ENCODE results near the gene STK25.
"Not testable (repeated sequence)": the region's sequence is repeated elsewhere in the genome, so short reads cannot be mapped to it uniquely, and the experiment has no call there.

Gene STK25

GRCh38 chr2:241507430-241508239, 749 bp downstream of the STK25 start:
- no peak for DNase-seq

GRCh38 chr2:241506793-241507429, 1.5 kb downstream of the STK25 start:
- DNase-seq, result no peak

GRCh38 chr2:241506317-241506716, 2.1 kb downstream of the STK25 start:
- DNase-seq, result not testable (repeated sequence)

GRCh38 chr2:241505781-241506201, 2.6 kb downstream of the STK25 start:
- DNase-seq, result no peak

GRCh38 chr2:241505086-241505780, 3.2 kb downstream of the STK25 start:
- DNase-seq, result no peak

- no peak for DNase-seq
Measured at GRCh38 chr2:241503776-241504392, 4.5 kb downstream of the STK25 start.

- no peak for DNase-seq
Measured at GRCh38 chr2:241502281-241502680, 6.1 kb downstream of the STK25 start.

GRCh38 chr2:241501551-241501950, 6.8 kb downstream of the STK25 start:
- DNase-seq, result no peak

GRCh38 chr2:241501099-241501541, 7.3 kb downstream of the STK25 start:
- no peak for DNase-seq

GRCh38 chr2:241500431-241500975, 7.9 kb downstream of the STK25 start:
- DNase-seq, result no peak

GRCh38 chr2:241500016-241500415, 8.4 kb downstream of the STK25 start:
- DNase-seq, result no peak

GRCh38 chr2:241499146-241499965, 9.0 kb downstream of the STK25 start:
- DNase-seq, result peak; percentile 53

GRCh38 chr2:241498115-241499070, 10.0 kb downstream of the STK25 start:
- DNase-seq, result no peak

- no peak for DNase-seq
Measured at GRCh38 chr2:241496904-241497877, 11.2 kb downstream of the STK25 start.

- no peak for DNase-seq
Measured at GRCh38 chr2:241496003-241496707, 12.2 kb downstream of the STK25 start.

GRCh38 chr2:241495172-241496002, 13.0 kb downstream of the STK25 start:
- no peak for DNase-seq

GRCh38 chr2:241494311-241494908, 14.0 kb downstream of the STK25 start:
- no peak for DNase-seq

- no peak for DNase-seq
Measured at GRCh38 chr2:241493092-241493491, 15.3 kb downstream of the STK25 start.

Measured in NCI-H774 (cell line).